GM23338 (cell line): ENCODE measurements around the gene CHMP5.

Experiments used
- CREB1 ChIP-seq: fragments of 250-450 bp; sonication (Bioruptor Pico); IDR thresholded peaks from 2 replicates; pipeline ENCODE4 v1.5.0; 2020; ENCODE audit warnings: low read depth, mild to moderate bottlenecking, moderate library complexity
- CTCF ChIP-seq, 2 experiments: fragments of 200-600 bp in 1 of 2; sonication (generic) in 1 of 2; conservative IDR thresholded peaks; 2 replicates each; pipeline versions ENCODE4 v1.5.1 to v1.6.1; 2016 to 2017; ENCODE audit warnings: antibody characterized with exemption in 2 of 2, low read depth in 2 of 2, mild to moderate bottlenecking in 2 of 2, moderate library complexity in 1 of 2
- ETS1 ChIP-seq: IDR thresholded peaks from 2 replicates; pipeline ENCODE4 v1.6.1; 2016; ENCODE audit warnings: antibody characterized with exemption
- EZH2 ChIP-seq: fragments of 200-600 bp; sonication (generic); IDR thresholded peaks from one replicate; pipeline ENCODE4 v1.8.0; 2017; ENCODE audit warnings: antibody characterized with exemption, mild to moderate bottlenecking, low read depth; ENCODE audit not compliant: unreplicated experiment
- EZH2phosphoT487 ChIP-seq: fragments of 200-600 bp; sonication (generic); IDR thresholded peaks from one replicate; pipeline ENCODE4 v1.8.1; 2018; ENCODE audit warnings: antibody characterized with exemption; ENCODE audit not compliant: unreplicated experiment
- JUNB ChIP-seq: IDR thresholded peaks from one replicate; pipeline ENCODE4 v1.6.1; 2016; ENCODE audit warnings: antibody characterized with exemption; ENCODE audit not compliant: unreplicated experiment
- NANOG ChIP-seq: IDR thresholded peaks from 2 replicates; pipeline ENCODE4 v1.6.1; 2016; ENCODE audit warnings: antibody characterized with exemption, borderline replicate concordance
- POLR2AphosphoS5 ChIP-seq: IDR thresholded peaks from 2 replicates; pipeline ENCODE4 v1.6.1; 2016; ENCODE audit warnings: antibody characterized with exemption, low read depth
- STAT1 ChIP-seq: IDR thresholded peaks from one replicate; pipeline ENCODE4 v1.6.1; 2016; ENCODE audit warnings: antibody characterized with exemption; ENCODE audit not compliant: unreplicated experiment
- ZNF114 ChIP-seq: fragments of 250-450 bp; sonication (Bioruptor Pico); IDR thresholded peaks from 2 replicates; pipeline ENCODE4 v1.5.0; 2020; ENCODE audit warnings: mild to moderate bottlenecking, moderate library complexity
- ZNF331 ChIP-seq: fragments of 250-450 bp; sonication (Bioruptor Pico); IDR thresholded peaks from 2 replicates; pipeline ENCODE4 v1.5.0; 2020; ENCODE audit warnings: low read depth, mild to moderate bottlenecking, moderate library complexity
- TF ChIP-seq, protein P1 (sequence below): IDR thresholded peaks from one replicate; pipeline ENCODE4 v1.6.1; 2018; ENCODE audit warnings: antibody characterized with exemption; ENCODE audit not compliant: unreplicated experiment

DNA sequence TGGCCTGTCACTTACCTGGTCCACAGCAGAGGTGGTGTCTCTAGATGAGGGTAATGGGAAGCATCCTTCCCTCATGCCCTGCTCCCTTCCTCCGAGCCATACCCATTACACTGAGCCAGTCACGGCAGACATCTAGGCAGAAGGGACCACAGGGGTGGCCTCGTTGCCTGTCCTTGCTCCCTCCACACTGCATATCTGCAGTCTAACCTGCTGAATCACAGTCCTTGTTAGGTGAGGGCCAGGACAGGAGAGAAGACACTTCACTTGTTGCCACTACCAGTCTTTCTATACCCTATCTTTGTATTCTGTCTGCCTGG lies 43.3 kb upstream of the CHMP5 start:
- TF ChIP-seq NANOG = no peak
- no peak for TF ChIP-seq CTCF (conservative IDR thresholded peaks at IDR 0.05; ENCODE audit: low read depth in 2 of 2)
- TF ChIP-seq EZH2 = no peak
- no peak for TF ChIP-seq POLR2AphosphoS5
- no peak for TF ChIP-seq JUNB
- no peak for TF ChIP-seq ZNF331 (CRISPR knock-in tag)
- no peak for TF ChIP-seq CREB1 (CRISPR knock-in tag)
- no peak for TF ChIP-seq STAT1
- no peak for TF ChIP-seq ETS1
- no peak for TF ChIP-seq EZH2phosphoT487
- no peak for TF ChIP-seq ZNF114 (CRISPR knock-in tag)
- TF ChIP-seq, protein P1, sequence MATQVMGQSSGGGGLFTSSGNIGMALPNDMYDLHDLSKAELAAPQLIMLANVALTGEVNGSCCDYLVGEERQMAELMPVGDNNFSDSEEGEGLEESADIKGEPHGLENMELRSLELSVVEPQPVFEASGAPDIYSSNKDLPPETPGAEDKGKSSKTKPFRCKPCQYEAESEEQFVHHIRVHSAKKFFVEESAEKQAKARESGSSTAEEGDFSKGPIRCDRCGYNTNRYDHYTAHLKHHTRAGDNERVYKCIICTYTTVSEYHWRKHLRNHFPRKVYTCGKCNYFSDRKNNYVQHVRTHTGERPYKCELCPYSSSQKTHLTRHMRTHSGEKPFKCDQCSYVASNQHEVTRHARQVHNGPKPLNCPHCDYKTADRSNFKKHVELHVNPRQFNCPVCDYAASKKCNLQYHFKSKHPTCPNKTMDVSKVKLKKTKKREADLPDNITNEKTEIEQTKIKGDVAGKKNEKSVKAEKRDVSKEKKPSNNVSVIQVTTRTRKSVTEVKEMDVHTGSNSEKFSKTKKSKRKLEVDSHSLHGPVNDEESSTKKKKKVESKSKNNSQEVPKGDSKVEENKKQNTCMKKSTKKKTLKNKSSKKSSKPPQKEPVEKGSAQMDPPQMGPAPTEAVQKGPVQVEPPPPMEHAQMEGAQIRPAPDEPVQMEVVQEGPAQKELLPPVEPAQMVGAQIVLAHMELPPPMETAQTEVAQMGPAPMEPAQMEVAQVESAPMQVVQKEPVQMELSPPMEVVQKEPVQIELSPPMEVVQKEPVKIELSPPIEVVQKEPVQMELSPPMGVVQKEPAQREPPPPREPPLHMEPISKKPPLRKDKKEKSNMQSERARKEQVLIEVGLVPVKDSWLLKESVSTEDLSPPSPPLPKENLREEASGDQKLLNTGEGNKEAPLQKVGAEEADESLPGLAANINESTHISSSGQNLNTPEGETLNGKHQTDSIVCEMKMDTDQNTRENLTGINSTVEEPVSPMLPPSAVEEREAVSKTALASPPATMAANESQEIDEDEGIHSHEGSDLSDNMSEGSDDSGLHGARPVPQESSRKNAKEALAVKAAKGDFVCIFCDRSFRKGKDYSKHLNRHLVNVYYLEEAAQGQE = no peak
